Loucy (cell line): ENCODE data around the gene CHD6.

ENCODE experiments used
- H2AFZ ChIP-seq: fragments of 200-600 bp; sonication (generic); 2 replicates; pipeline ENCODE4 v1.6.0; 2016; ENCODE audit warnings: antibody characterized with exemption, mild to moderate bottlenecking, low read length, moderate library complexity
- H3F3A ChIP-seq: fragments of 200-600 bp; 2 replicates; pipeline ENCODE4 v1.6.0; 2016; ENCODE audit warnings: antibody characterized with exemption, low read depth, mild to moderate bottlenecking
- H3K27me3 ChIP-seq: fragments of 200-600 bp; sonication (generic); 2 replicates; pipeline ENCODE4 v1.6.1; 2014; ENCODE audit warnings: low read length, mild to moderate bottlenecking; ENCODE audit not compliant: insufficient read depth, poor library complexity, severe bottlenecking
- H3K36me3 ChIP-seq: fragments of 200-600 bp; sonication (generic); 2 replicates; pipeline ENCODE4 v1.6.1; 2016; ENCODE audit warnings: low read length; ENCODE audit not compliant: insufficient read depth
- H3K4me1 ChIP-seq: fragments of 200-600 bp; sonication (generic); 2 replicates; pipeline ENCODE4 v1.5.1; 2014; ENCODE audit warnings: low read length, mild to moderate bottlenecking; ENCODE audit not compliant: insufficient read depth, poor library complexity, severe bottlenecking
- H3K4me2 ChIP-seq: fragments of 200-600 bp; sonication (generic); 2 replicates; pipeline ENCODE4 v1.6.0; 2014; ENCODE audit warnings: antibody characterized with exemption, low read length, low read depth, mild to moderate bottlenecking; ENCODE audit not compliant: poor library complexity, severe bottlenecking
- H3K4me3 ChIP-seq: fragments of 200-600 bp; sonication (generic); 2 replicates; pipeline ENCODE4 v1.5.1; 2014; ENCODE audit warnings: low read length, mild to moderate bottlenecking, mixed read lengths; ENCODE audit not compliant: poor library complexity, severe bottlenecking
- H3K79me2 ChIP-seq: fragments of 200-600 bp; sonication (generic); 2 replicates; pipeline ENCODE4 v1.6.1; 2014; ENCODE audit warnings: low read length; ENCODE audit not compliant: insufficient read depth
- H3K9ac ChIP-seq: fragments of 200-600 bp; sonication (generic); 2 replicates; pipeline ENCODE4 v1.6.0; 2014; ENCODE audit warnings: mild to moderate bottlenecking, low read depth, low read length, moderate library complexity; ENCODE audit not compliant: poor library complexity, severe bottlenecking
- H3K9me2 ChIP-seq: fragments of 200-600 bp; sonication (generic); replicated peaks from 2 replicates; pipeline ENCODE4 v1.6.1; 2016; ENCODE audit warnings: low read depth, low read length, mixed read lengths
- H3K9me3 ChIP-seq: fragments of 200-600 bp; sonication (generic); 2 replicates; pipeline ENCODE4 v1.6.1; 2014; ENCODE audit warnings: mild to moderate bottlenecking, antibody characterized with exemption, low read length, low read depth; ENCODE audit not compliant: insufficient read depth
- H4K20me1 ChIP-seq: fragments of 200-600 bp; sonication (generic); 2 replicates; pipeline ENCODE4 v1.6.0; 2014; ENCODE audit warnings: antibody characterized with exemption, low read length, mild to moderate bottlenecking; ENCODE audit not compliant: insufficient read depth, poor library complexity, severe bottlenecking
- EZH2phosphoT487 ChIP-seq: fragments of 200-600 bp; IDR thresholded peaks from 2 replicates; pipeline ENCODE4 v1.6.1; 2018; ENCODE audit warnings: antibody characterized with exemption, mild to moderate bottlenecking, moderate library complexity, borderline replicate concordance
- TF ChIP-seq, protein P1 (sequence below): fragments of 200-600 bp; sonication (generic); conservative IDR thresholded peaks from 2 replicates; pipeline ENCODE4 v1.5.1; 2014; ENCODE audit warnings: mild to moderate bottlenecking, antibody characterized with exemption, low read length

The CHD6 gene

DNA sequence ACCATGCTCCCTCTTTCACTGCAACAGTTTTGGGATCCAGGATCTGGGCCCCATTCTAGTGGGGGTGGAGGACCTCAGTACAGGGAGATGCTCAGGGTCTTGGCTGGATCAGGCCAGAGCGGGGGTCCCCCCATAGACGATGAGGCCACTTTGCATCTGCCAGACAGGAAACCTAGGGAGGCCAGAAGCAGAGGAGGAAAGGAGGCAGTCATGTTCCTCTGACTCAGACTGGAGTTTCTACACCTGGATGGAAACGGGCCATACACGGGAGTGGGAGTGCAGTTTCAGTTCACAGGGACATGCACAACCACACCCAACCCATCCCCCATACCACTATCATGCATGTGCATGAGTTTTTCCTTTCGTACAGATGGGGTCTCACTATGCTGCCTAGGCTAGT is 248.0 kb downstream of the CHD6 start:
- H4K20me1 ChIP-seq, result no peaks in the 10 kb centered on the region
- H3F3A ChIP-seq, result no peaks in the 10 kb centered on the region
- H3K4me2 ChIP-seq, result no peak overlapping the region
- H2AFZ ChIP-seq, result no peak overlapping the region
- no peak for TF ChIP-seq EZH2phosphoT487
- TF ChIP-seq, protein P1, sequence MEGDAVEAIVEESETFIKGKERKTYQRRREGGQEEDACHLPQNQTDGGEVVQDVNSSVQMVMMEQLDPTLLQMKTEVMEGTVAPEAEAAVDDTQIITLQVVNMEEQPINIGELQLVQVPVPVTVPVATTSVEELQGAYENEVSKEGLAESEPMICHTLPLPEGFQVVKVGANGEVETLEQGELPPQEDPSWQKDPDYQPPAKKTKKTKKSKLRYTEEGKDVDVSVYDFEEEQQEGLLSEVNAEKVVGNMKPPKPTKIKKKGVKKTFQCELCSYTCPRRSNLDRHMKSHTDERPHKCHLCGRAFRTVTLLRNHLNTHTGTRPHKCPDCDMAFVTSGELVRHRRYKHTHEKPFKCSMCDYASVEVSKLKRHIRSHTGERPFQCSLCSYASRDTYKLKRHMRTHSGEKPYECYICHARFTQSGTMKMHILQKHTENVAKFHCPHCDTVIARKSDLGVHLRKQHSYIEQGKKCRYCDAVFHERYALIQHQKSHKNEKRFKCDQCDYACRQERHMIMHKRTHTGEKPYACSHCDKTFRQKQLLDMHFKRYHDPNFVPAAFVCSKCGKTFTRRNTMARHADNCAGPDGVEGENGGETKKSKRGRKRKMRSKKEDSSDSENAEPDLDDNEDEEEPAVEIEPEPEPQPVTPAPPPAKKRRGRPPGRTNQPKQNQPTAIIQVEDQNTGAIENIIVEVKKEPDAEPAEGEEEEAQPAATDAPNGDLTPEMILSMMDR, result no peak
- H3K36me3 ChIP-seq, result no peaks in the 10 kb centered on the region
- no peaks in the 10 kb centered on the region for H3K9me3 ChIP-seq
- no peaks in the 10 kb centered on the region for H3K79me2 ChIP-seq
- H3K9me2 ChIP-seq, result no peaks in the 10 kb centered on the region
- H3K9ac ChIP-seq, result no peak overlapping the region
- H3K4me1 ChIP-seq, result no peaks in the 10 kb centered on the region
- H3K4me3 ChIP-seq, result no peak overlapping the region
- H3K27me3 ChIP-seq, result no peaks in the 10 kb centered on the region

DNA sequence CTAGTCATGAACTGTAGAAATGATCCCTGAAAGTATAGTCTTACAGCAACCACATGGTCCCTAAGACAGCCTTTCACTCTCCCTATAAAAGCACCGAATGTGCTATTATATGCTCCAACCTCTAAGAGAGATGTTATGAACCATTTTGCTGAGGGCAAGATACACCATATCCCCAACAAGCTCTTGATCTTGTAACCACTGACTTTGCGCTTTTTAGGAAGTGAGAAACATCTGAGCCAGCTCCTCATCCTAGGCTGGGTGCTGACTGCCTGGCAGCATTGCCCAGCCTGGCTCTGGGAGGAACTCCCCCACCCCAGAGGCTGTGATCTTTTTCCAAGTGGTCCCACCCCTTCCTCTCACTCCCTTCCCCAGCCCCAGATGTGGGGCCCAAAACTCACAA is 248.5 kb downstream of the CHD6 start:
- H3K79me2 ChIP-seq, result no peaks in the 10 kb centered on the region
- no peak overlapping the region for H2AFZ ChIP-seq
- no peak overlapping the region for H3K4me3 ChIP-seq
- H3K4me1 ChIP-seq, result no peaks in the 10 kb centered on the region
- no peaks in the 10 kb centered on the region for H3K36me3 ChIP-seq
- H3K27me3 ChIP-seq, result no peaks in the 10 kb centered on the region
- H3F3A ChIP-seq, result no peaks in the 10 kb centered on the region
- no peaks in the 10 kb centered on the region for H4K20me1 ChIP-seq
- TF ChIP-seq, protein P1, result no peak
- no peak for TF ChIP-seq EZH2phosphoT487
- no peaks in the 10 kb centered on the region for H3K9me2 ChIP-seq
- H3K9ac ChIP-seq, result no peak overlapping the region
- no peak overlapping the region for H3K4me2 ChIP-seq
- H3K9me3 ChIP-seq, result no peaks in the 10 kb centered on the region

DNA sequence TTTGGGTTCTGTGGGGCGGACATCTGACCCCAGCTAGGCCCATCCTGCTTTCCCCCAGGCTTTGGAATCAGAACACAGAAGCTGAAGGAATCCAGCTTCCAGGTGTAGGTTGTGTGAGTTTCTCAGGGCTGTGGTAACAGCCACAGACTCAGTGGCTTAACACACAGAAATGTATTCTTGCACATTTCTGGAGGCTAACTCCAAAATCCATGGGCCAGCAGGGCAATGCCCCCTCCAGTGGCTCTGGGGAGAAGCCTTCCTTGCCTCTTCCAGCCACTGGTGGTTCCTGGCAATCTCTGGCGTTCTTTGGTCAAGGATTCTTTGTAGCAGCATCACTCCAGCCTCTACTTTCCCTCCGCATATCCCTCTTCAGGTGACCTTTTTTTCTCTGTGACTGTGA is 250.2 kb downstream of the CHD6 start:
- H3K4me2 ChIP-seq, result no peak overlapping the region
- H3K36me3 ChIP-seq, result no peaks in the 10 kb centered on the region
- H3K27me3 ChIP-seq, result no peaks in the 10 kb centered on the region

More for the DNA sequence above, 250.2 kb downstream of the CHD6 start:
- no peak overlapping the region for H3K9ac ChIP-seq
- H3K9me2 ChIP-seq, result no peaks in the 10 kb centered on the region
- H4K20me1 ChIP-seq, result no peaks in the 10 kb centered on the region
- no peaks in the 10 kb centered on the region for H3K4me1 ChIP-seq
- no peaks in the 10 kb centered on the region for H3K79me2 ChIP-seq
- H2AFZ ChIP-seq, result no peak overlapping the region
- H3K9me3 ChIP-seq, result no peaks in the 10 kb centered on the region
- H3K4me3 ChIP-seq, result no peak overlapping the region
- TF ChIP-seq, protein P1, result no peak
- no peak for TF ChIP-seq EZH2phosphoT487
- no peaks in the 10 kb centered on the region for H3F3A ChIP-seq
